T-cell (primary cell): ENCODE results near the gene PLCB1. TPM values are rescaled to one million over a fixed set of nuclear protein-coding genes. Genes with fewer than 3 reads are reported as not detected.

ENCODE experiments used
- ATAC-seq, 4 experiments: fragments of 200-7000 bp in 3 of 4; fragments of 150-1000 bp in 1 of 4; cut with Tn5 transposase; replicated peaks in 1 of 4; 1 replicate in 3 of 4; 2 replicates in 1 of 4; pipeline ENCODE4 v1.10.0; 2021; ENCODE audit warnings: moderate library complexity in 3 of 4, mild to moderate bottlenecking in 2 of 4, moderate number of reproducible peaks in 1 of 4
- CTCF ChIA-PET, 2 donors: fragments of 300-600 bp; sonication (Branson Sonifier 250); formaldehyde crosslinking; loops; one replicate each; lab custom pipeline; 2022; ENCODE audit warnings: antibody characterized with exemption in 2 of 2; lab: Charles Lee
- POLR2A ChIA-PET, 2 donors: fragments of 300-600 bp; sonication (Branson Sonifier 250); formaldehyde crosslinking; loops; one replicate each; lab custom pipeline; 2022; ENCODE audit warnings: antibody characterized with exemption in 2 of 2; lab: Charles Lee
- DNase-seq, 35 experiments: peaks; one replicate each; pipeline versions ENCODE4 v3.0.0 to v3.0.0-alpha.2; 2013 to 2023
- H3K27ac ChIP-seq: one replicate; pipeline ENCODE4 v1.5.1; 2013; ENCODE audit warnings: low read length
- H3K27me3 ChIP-seq, 2 experiments: replicated peaks in 1 of 2; 1 replicate in 1 of 2; 2 replicates in 1 of 2; pipeline versions ENCODE4 v1.6.1 to v1.7.0; 2013; ENCODE audit warnings: low read length in 1 of 2, mixed read lengths in 1 of 2; ENCODE audit not compliant: control insufficient read depth in 2 of 2, insufficient read depth in 2 of 2; ENCODE audit errors: extremely low read depth in 1 of 2
- H3K36me3 ChIP-seq, 2 donors: 1 replicate in 1 of 2; 2 replicates in 1 of 2; pipeline versions ENCODE4 v1.6.1 to v1.7.0; 2013; ENCODE audit warnings: low read length in 1 of 2; ENCODE audit not compliant: control insufficient read depth in 2 of 2, insufficient read depth in 1 of 2; ENCODE audit errors: extremely low read depth in 1 of 2
- H3K4me1 ChIP-seq, 2 experiments: 1 replicate in 1 of 2; 2 replicates in 1 of 2; pipeline versions ENCODE4 v1.6.1 to v1.7.0; 2013; ENCODE audit warnings: low read length in 2 of 2, mixed read lengths in 1 of 2; ENCODE audit not compliant: insufficient read depth in 2 of 2, control insufficient read depth in 1 of 2; ENCODE audit errors: extremely low read depth in 1 of 2
- H3K4me3 ChIP-seq, 2 donors: 1 replicate in 1 of 2; 2 replicates in 1 of 2; pipeline versions ENCODE4 v1.5.1 to v1.7.0; 2013; ENCODE audit warnings: mild to moderate bottlenecking in 2 of 2, low read length in 1 of 2, moderate library complexity in 1 of 2; ENCODE audit not compliant: control insufficient read depth in 1 of 2; ENCODE audit errors: extremely low read depth in 1 of 2
- H3K9me3 ChIP-seq: 2 replicates; pipeline ENCODE4 v1.7.0; 2013
- H3K27ac Mint-ChIP-seq, 2 donors: one replicate each; pipeline ENCODE4 v1.8.0; 2020 to 2021; ENCODE audit warnings: mild to moderate bottlenecking in 2 of 2, mixed read lengths in 2 of 2
- H3K27me3 Mint-ChIP-seq, 2 donors: one replicate each; pipeline ENCODE4 v1.8.0; 2021 to 2022; ENCODE audit warnings: mixed read lengths in 2 of 2
- H3K36me3 Mint-ChIP-seq: one replicate; pipeline ENCODE4 v1.8.0; 2021; ENCODE audit warnings: mixed read lengths
- H3K4me1 Mint-ChIP-seq, 3 donors: one replicate each; pipeline ENCODE4 v1.8.0; 2020 to 2022; ENCODE audit warnings: mixed read lengths in 3 of 3, mild to moderate bottlenecking in 1 of 3
- H3K4me3 Mint-ChIP-seq, 3 donors: one replicate each; pipeline ENCODE4 v1.8.0; 2020 to 2022; ENCODE audit warnings: mild to moderate bottlenecking in 3 of 3, mixed read lengths in 3 of 3, moderate library complexity in 3 of 3
- H3K9me3 Mint-ChIP-seq, 3 donors: one replicate each; pipeline ENCODE4 v1.8.0; 2020 to 2022; ENCODE audit warnings: mixed read lengths in 3 of 3
- WGBS: methylation state at CpG from one replicate; pipeline ENCODE4 v1.1.5; 2013; ENCODE audit warnings: missing lambda C conversion rate; ENCODE audit not compliant: insufficient coverage; 5-methylcytosine and 5-hydroxymethylcytosine counted together
- total RNA-seq, 35 experiments: library from RNA in 6 of 35; stranded (reverse) in 6 of 35; fragments of 120-200 nt in 1 of 35; gene quantifications; one replicate each; pipeline versions ENCODE4 v1.2.1 to v1.2.4 and lab custom pipeline; 2013 to 2026

The PLCB1 gene
- total RNA-seq, 5 donors from 2014 or later (not counting 1 experiment from before 2014, with no cell fraction given): 3.3 to 15.1 (median 7.4) TPM

DNA sequence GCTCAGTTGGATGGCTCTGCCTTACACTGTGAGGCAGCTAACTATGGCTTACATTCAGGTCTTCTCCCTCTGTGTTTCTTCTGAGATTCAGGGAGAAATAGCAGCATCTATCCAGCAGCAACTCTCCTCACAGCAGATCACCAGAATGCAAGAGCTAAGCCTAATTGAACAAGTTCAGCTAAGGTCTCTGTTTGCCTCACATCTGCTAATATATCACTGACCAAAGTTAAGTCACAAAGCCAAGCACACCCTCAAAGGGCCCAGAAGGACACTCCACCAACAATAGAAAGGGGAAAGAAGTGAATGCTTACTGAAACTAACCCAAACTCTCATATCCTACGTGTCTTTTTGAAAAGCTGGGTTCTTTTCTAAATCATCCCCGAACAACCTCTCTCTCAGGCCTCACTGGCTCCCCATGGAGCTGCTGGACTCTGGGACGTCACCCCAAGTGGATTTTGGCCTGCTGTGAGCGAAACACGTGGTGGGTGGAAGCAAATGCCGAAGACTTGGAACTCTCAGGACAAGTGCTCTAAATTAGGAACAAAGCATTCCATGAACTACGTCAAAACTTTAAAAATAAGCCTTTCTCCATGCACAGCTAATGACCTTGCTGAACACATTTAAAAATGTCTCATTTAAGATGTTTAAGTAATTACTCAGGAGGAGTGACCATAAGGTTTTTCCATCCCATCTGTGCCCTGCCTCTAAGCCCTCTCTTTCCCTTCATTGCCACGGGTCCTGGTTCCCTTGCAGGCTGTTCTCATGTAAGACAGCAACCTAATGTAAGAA, 769.4 kb downstream of the PLCB1 start:
- Mint-ChIP-seq H3K36me3 (no peaks in the 10 kb centered on the region), H3K27ac (no peak overlapping the region), H3K4me1 (no peaks in the 10 kb centered on the region), H3K4me3 (no peak overlapping the region), H3K27me3 (peaks cover 0 to 3% of the 10 kb centered on the region in 2 donors), H3K9me3 (peaks cover 0 to 7% (median 3%) of the 10 kb centered on the region in 3 donors)
- H3K36me3 ChIP-seq: no peaks in the 10 kb centered on the region
- no peaks in the 10 kb centered on the region for H3K4me1 ChIP-seq
- no peak overlapping the region for H3K27ac ChIP-seq
- H3K4me3 ChIP-seq: no peak overlapping the region
- ChIA-PET CTCF (no interaction called here), POLR2A (no interaction called here)
- H3K27me3 ChIP-seq: no peaks in the 10 kb centered on the region
- H3K9me3 ChIP-seq: no peaks in the 10 kb centered on the region
- 80% methylated on average over 1 of the region's 8 CpGs for WGBS
- DNase-seq: no peak
- no peak for ATAC-seq

GRCh38 chr20:8903655-8904605, 771.9 kb downstream of the PLCB1 start:
- ChIA-PET POLR2A (no interaction called here), CTCF (no interaction called here)
- ATAC-seq (no peak), DNase-seq (no peak)
- Mint-ChIP-seq H3K27ac (no peak overlapping the region), H3K4me1 (no peaks in the 10 kb centered on the region), H3K4me3 (no peak overlapping the region), H3K27me3 (peaks cover 0 to 3% of the 10 kb centered on the region in 2 donors), H3K36me3 (no peaks in the 10 kb centered on the region), H3K9me3 (peaks cover 0 to 3% (median 0%) of the 10 kb centered on the region in 3 donors)
- Histone ChIP-seq H3K4me3 (no peak overlapping the region), H3K36me3 (no peaks in the 10 kb centered on the region), H3K9me3 (no peaks in the 10 kb centered on the region), H3K4me1 (no peaks in the 10 kb centered on the region), H3K27me3 (no peaks in the 10 kb centered on the region), H3K27ac (no peak overlapping the region)
- 67% methylated on average over 1 of the region's 2 CpGs for WGBS

DNA sequence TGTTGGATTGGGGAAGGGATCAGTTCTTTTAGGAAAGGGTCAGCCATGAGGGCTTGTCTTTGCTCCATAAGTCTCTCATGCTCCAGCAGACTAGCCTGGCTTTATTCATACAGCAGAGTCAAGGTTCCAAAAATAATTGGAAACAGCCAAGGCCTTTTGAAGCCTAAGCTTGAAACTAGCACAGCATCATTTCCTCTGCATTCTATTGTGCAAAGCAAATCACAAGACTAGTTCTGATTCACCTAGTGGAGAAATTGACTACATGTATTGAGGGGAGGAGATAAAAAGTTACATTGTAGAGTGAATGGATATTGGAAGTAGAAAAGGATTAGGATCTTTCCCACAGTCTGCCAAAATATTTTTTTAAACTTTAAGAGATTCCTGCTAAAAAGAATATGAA, 777.5 kb downstream of the PLCB1 start:
- Mint-ChIP-seq H3K27ac (no peak overlapping the region), H3K4me3 (no peak overlapping the region), H3K9me3 (peaks cover 0 to under 1% (median 0%) of the 10 kb centered on the region in 3 donors), H3K4me1 (no peaks in the 10 kb centered on the region), H3K27me3 (no peaks in the 10 kb centered on the region), H3K36me3 (no peaks in the 10 kb centered on the region)
- DNase-seq (no peak), ATAC-seq (no peak)
- no peak overlapping the region for H3K27ac ChIP-seq
- H3K4me1 ChIP-seq: no peaks in the 10 kb centered on the region
- H3K27me3 ChIP-seq: no peaks in the 10 kb centered on the region
- H3K36me3 ChIP-seq: no peaks in the 10 kb centered on the region
- ChIA-PET POLR2A (no interaction called here), CTCF (no interaction called here)
- no peaks in the 10 kb centered on the region for H3K9me3 ChIP-seq
- no peak overlapping the region for H3K4me3 ChIP-seq

- POLR2A ChIA-PET: no interaction called here
- DNase-seq (no peak), ATAC-seq (no peak)
- CTCF ChIA-PET: no interaction called here
- Histone ChIP-seq H3K27me3 (no peaks in the 10 kb centered on the region), H3K9me3 (no peaks in the 10 kb centered on the region), H3K4me1 (no peaks in the 10 kb centered on the region), H3K36me3 (no peaks in the 10 kb centered on the region), H3K4me3 (no peak overlapping the region), H3K27ac (no peak overlapping the region)
- no peaks in the 10 kb centered on the region for H3K4me1 Mint-ChIP-seq
- no CpG with 5 or more reads among the region's 3 CpGs for WGBS
- no peak overlapping the region for H3K27ac Mint-ChIP-seq
- no peaks in the 10 kb centered on the region for H3K36me3 Mint-ChIP-seq
- H3K27me3 Mint-ChIP-seq: no peaks in the 10 kb centered on the region
- peaks cover 12 to 17% (median 13%) of the 10 kb centered on the region in 3 donors for H3K9me3 Mint-ChIP-seq
- H3K4me3 Mint-ChIP-seq: no peak overlapping the region
Measured at GRCh38 chr20:8912096-8912495, 780.0 kb downstream of the PLCB1 start.

DNA sequence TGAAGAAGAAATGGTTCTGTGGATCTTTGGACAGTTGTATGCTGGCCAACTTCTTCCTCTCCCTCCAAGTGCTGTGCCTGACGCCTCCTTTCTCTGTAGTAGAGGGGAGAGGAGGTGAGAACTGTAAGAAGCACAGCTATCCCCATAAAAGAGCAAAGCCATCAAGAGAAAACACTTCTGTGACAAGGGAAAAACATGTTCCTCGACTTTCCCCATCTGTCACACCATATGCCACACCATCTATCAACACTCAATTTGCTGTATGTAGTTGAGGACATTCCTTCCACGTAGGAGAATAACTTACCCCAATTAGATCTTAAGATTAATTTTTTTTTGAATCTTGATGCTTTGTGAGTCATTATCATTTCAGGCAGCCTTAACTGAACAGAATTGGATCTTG, 780.7 kb downstream of the PLCB1 start:
- Histone ChIP-seq H3K36me3 (no peaks in the 10 kb centered on the region), H3K27ac (no peak overlapping the region), H3K4me1 (no peaks in the 10 kb centered on the region), H3K27me3 (no peaks in the 10 kb centered on the region), H3K4me3 (no peak overlapping the region), H3K9me3 (no peaks in the 10 kb centered on the region)
- Mint-ChIP-seq H3K4me3 (no peak overlapping the region), H3K27ac (no peak overlapping the region), H3K9me3 (peaks cover 12 to 17% (median 13%) of the 10 kb centered on the region in 3 donors), H3K36me3 (no peaks in the 10 kb centered on the region), H3K27me3 (no peaks in the 10 kb centered on the region), H3K4me1 (no peaks in the 10 kb centered on the region)
- ATAC-seq (no peak), DNase-seq (no peak)
- CTCF ChIA-PET: no interaction called here
- POLR2A ChIA-PET: no interaction called here
- WGBS: no CpG with 5 or more reads among the region's 3 CpGs

GRCh38 chr20:8913456-8913855, 781.4 kb downstream of the PLCB1 start:
- H3K27me3 ChIP-seq: no peaks in the 10 kb centered on the region
- Mint-ChIP-seq H3K4me1 (no peaks in the 10 kb centered on the region), H3K9me3 (peaks cover 12 to 17% (median 13%) of the 10 kb centered on the region in 3 donors), H3K27ac (no peak overlapping the region), H3K4me3 (no peak overlapping the region), H3K36me3 (no peaks in the 10 kb centered on the region), H3K27me3 (no peaks in the 10 kb centered on the region)
- H3K4me1 ChIP-seq: no peaks in the 10 kb centered on the region
- no peak overlapping the region for H3K27ac ChIP-seq
- H3K9me3 ChIP-seq: no peaks in the 10 kb centered on the region
- ChIA-PET CTCF (no interaction called here), POLR2A (no interaction called here)
- DNase-seq: no peak
- no peaks in the 10 kb centered on the region for H3K36me3 ChIP-seq
- no peak for ATAC-seq
- no peak overlapping the region for H3K4me3 ChIP-seq
